Measurements from ENCODE around the gene ZNF804B.

DNA sequence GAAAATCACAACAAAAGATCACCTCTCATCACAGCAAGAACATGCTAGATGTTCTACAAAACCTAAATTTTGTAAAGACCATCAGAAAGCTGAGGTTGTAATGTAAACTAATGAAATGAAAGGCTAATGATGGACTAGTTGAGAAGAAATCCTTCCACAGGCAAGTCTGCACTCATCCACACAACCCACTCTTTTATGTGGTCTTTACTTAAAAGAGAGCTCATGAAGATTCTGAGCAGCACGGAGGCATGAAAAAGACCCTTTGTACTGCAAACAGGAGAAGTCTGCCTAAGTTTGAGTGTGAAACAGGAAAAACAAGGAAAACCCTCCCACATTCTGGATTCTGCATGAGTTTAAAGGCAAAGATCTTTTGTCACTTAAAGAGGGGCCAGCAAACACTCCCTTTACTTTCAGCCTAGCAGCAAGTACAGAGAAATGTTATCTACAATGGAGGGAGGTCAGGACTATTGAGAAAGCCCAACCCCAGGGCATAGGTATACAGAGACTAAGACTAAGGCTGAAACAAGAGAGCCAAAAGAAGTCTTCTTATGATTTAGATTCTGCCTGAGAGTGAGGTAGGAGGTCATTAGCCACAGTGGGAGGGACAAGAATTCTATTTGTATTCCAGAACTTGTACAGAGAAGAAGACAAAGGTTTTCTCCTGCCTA lies 557.2 kb downstream of the ZNF804B start:
- TF ChIP-seq, protein P1, sequence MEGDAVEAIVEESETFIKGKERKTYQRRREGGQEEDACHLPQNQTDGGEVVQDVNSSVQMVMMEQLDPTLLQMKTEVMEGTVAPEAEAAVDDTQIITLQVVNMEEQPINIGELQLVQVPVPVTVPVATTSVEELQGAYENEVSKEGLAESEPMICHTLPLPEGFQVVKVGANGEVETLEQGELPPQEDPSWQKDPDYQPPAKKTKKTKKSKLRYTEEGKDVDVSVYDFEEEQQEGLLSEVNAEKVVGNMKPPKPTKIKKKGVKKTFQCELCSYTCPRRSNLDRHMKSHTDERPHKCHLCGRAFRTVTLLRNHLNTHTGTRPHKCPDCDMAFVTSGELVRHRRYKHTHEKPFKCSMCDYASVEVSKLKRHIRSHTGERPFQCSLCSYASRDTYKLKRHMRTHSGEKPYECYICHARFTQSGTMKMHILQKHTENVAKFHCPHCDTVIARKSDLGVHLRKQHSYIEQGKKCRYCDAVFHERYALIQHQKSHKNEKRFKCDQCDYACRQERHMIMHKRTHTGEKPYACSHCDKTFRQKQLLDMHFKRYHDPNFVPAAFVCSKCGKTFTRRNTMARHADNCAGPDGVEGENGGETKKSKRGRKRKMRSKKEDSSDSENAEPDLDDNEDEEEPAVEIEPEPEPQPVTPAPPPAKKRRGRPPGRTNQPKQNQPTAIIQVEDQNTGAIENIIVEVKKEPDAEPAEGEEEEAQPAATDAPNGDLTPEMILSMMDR (IDR thresholded peaks at IDR 0.05; ENCODE audit: low read depth, low read length, missing input control) = no peak
- TF ChIP-seq RXRA (IDR thresholded peaks at IDR 0.05) (no peak), RAD21 (IDR thresholded peaks at IDR 0.05) (no peak), EGR1 (IDR thresholded peaks at IDR 0.05; ENCODE audit: low read depth in 2 of 2) (no peak), YY1 (IDR thresholded peaks at IDR 0.05) (no peak), FOXA1 (IDR thresholded peaks at IDR 0.05) (no peak), HNF4A (conservative IDR thresholded peaks at IDR 0.05) (no peak), GABPA (IDR thresholded peaks at IDR 0.05 in 1 of 2, conservative IDR thresholded peaks at IDR 0.05 in 1 of 2) (no peak)
- TF ChIP-seq, protein P2, sequence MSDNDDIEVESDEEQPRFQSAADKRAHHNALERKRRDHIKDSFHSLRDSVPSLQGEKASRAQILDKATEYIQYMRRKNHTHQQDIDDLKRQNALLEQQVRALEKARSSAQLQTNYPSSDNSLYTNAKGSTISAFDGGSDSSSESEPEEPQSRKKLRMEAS (IDR thresholded peaks at IDR 0.05) = no peak
- TF ChIP-seq, protein P3, sequence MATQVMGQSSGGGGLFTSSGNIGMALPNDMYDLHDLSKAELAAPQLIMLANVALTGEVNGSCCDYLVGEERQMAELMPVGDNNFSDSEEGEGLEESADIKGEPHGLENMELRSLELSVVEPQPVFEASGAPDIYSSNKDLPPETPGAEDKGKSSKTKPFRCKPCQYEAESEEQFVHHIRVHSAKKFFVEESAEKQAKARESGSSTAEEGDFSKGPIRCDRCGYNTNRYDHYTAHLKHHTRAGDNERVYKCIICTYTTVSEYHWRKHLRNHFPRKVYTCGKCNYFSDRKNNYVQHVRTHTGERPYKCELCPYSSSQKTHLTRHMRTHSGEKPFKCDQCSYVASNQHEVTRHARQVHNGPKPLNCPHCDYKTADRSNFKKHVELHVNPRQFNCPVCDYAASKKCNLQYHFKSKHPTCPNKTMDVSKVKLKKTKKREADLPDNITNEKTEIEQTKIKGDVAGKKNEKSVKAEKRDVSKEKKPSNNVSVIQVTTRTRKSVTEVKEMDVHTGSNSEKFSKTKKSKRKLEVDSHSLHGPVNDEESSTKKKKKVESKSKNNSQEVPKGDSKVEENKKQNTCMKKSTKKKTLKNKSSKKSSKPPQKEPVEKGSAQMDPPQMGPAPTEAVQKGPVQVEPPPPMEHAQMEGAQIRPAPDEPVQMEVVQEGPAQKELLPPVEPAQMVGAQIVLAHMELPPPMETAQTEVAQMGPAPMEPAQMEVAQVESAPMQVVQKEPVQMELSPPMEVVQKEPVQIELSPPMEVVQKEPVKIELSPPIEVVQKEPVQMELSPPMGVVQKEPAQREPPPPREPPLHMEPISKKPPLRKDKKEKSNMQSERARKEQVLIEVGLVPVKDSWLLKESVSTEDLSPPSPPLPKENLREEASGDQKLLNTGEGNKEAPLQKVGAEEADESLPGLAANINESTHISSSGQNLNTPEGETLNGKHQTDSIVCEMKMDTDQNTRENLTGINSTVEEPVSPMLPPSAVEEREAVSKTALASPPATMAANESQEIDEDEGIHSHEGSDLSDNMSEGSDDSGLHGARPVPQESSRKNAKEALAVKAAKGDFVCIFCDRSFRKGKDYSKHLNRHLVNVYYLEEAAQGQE (IDR thresholded peaks at IDR 0.05) = no peak
- TF ChIP-seq, protein P4, sequence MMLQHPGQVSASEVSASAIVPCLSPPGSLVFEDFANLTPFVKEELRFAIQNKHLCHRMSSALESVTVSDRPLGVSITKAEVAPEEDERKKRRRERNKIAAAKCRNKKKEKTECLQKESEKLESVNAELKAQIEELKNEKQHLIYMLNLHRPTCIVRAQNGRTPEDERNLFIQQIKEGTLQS (IDR thresholded peaks at IDR 0.05) = no peak

Measured in liver (tissue), 3 donors.